ENCODE data around the gene CCNY.
A peak's percentile ranks its signal among the peaks of the same experiment; 100 is the strongest.
"Not testable (repeated sequence)": the region's sequence is repeated elsewhere in the genome, so short reads cannot be mapped to it uniquely, and the experiment has no call there.

CCNY gene

GRCh38 chr10:35387768-35388167 lies 51.5 kb downstream of the CCNY start:
- DNase-seq = no peak

DNA sequence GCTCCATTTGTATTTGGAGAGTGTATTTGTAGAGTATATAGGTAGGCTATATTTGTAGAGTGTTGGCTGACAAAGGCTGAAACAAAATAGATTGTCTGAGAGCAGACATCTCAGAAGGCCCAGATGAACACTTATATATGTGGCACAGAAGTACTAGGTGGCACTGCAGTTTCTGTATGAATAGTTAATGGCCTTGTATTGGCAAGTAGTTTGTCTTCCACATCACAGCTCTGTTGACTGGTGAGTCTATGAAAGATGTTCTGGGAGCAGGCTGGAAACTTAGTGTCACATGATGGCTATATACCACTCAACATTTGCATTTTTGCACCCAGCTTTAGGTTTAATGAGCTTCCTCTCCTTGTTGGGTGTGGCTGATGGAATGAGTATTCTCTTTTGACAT lies 51.9 kb downstream of the CCNY start:
- no peak for DNase-seq

- DNase-seq = peak; percentile 90
Observed at GRCh38 chr10:35388682-35389081, 52.4 kb downstream of the CCNY start.

GRCh38 chr10:35390161-35390840 lies 54.0 kb downstream of the CCNY start:
- no peak for DNase-seq

GRCh38 chr10:35390843-35391152 lies 54.5 kb downstream of the CCNY start:
- DNase-seq = no peak

GRCh38 chr10:35391153-35391953 lies 55.0 kb downstream of the CCNY start:
- DNase-seq = no peak

GRCh38 chr10:35391954-35392262 lies 55.6 kb downstream of the CCNY start:
- no peak for DNase-seq

DNA sequence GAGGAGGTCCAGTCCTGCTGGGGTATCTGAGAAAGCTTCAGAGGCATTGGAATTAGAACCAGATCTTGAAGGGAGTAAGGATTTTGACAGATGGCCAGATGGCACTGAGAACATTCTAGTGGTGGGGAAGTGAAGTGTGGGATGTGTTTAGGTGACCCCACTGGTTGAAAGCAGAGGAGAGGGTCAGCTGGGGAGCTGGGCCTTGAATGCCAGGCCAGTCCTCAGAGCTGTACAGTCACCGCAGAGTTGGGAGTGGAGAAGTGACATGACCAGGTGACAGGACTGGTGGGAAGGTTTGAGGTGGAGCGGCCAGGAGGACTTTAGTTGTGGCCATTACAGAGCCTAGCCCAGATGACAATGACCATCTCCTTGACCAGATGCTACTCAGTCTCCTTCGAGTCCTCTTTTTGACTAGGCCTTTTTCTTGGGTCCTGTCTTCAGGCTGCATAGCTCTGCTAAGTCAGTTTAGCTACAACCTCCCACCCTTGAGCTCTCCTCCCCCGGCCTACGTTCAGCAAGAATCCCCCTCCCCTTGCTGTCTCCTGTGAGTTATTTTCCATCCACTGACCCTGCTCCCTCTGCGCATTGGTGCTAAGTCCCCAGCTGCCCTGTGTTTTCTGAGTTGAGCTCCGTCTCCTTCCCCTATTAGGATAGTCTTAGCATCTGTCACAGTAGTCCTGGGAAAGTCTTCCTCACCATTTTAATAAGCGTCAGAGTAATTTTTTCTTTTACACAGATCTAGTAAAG lies 56.3 kb downstream of the CCNY start:
- DNase-seq = peak; percentile 86

DNA sequence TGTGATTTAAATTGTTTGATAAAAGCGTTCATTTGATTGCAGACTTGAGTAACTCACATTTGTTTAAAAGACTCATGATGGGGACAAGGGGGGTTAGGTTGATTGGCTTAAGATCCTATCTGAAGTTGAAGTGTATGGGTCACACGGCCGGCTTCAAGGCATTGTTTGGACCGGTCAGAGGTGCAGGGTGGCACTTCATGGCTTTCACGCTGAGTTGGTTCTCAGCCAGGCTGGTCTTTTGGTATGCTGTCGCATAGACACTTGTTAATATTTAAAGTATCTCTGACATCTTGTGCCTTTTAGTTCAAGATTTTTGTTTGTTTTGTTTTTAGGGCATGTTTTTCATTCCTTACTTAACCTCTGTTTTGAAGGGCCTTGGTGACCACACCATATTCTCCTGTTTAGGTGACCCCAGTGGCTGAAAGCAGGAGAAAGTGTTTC lies 58.1 kb downstream of the CCNY start:
- no peak for DNase-seq

DNA sequence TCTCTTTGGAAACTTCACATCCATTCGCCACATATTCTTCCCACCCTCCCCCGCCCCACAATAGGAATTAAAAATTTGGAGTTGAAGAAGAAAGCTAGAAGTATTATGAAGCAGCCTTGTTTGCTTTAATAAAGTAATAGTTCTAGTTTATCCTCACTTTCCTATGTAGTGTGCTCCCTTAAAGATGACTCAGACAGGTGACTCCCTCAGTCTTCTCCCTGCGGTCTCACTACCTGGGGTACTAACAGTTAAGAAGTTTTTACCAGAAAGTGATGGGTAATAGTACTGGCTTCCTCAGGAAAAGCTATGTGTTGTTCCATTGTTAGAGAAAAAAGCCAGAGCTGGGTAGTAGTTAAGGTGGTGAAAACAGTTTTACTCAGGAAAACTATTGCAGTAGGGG lies 58.6 kb downstream of the CCNY start:
- DNase-seq = no peak

DNA sequence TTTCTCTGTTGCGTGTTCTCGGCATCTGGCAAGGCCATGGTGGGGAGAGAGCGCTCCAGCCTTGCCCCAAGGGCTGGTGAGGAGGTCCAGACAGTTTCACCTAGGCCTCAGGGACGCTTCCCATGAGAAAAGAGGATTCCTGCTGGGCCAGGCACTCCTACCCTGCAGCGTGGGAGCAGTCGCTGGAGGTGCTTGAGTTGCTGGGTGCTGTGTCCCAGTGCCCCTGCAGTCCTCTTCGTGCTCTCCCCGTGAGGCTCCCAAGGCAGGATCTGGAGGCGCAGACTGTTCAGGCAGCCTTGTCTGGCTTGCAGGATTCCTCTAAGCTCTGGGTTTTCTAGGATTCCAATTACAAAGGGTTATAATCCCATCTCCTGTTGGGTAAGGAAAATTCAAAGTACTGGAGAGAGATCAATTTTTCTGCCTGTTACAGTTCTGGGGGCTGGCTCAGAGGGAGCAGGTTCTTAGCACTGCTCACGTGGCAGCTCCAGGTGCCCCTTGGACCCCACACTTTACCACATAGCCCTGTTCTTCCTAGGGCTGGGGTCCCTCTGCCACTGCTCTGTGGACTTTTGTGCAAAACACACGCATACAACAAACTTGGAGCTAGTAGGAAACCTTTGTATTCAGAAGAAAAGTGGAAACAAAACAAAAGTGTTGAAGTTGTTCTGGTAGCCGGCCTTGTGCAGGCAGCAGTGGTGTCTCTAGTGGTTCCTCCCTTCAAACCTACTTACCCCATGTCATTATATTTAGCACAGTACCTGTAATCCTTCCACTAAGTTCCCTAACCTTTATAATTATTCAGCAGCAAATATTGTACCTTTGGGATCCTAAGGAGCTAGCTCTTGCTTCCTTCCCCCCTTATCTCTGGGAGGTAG lies 60.5 kb downstream of the CCNY start:
- peak; percentile 31 for DNase-seq

GRCh38 chr10:35397953-35398352 lies 61.6 kb downstream of the CCNY start:
- DNase-seq = no peak

DNA sequence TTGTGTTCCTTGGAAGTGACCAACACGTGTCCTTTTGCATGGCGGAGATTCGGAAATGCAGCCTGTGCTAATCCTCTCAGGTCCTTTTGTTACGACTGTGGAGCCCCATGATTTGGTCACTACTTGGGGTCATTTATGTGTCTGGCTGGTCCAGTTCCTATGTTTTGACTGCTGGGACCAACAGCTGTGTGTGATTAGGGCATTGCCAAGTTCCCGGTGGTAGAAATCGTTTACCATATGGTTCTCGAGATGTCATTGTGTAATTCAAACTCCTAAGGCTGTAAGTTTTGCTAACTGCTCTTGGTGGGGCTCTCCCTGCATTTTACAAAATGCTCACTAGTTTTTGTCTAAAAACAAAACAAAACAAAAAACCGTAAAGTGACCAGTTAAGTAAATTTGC lies 62.0 kb downstream of the CCNY start:
- peak; percentile 17 for DNase-seq

- no peak for DNase-seq
Observed at GRCh38 chr10:35398908-35399307, 62.6 kb downstream of the CCNY start.

DNA sequence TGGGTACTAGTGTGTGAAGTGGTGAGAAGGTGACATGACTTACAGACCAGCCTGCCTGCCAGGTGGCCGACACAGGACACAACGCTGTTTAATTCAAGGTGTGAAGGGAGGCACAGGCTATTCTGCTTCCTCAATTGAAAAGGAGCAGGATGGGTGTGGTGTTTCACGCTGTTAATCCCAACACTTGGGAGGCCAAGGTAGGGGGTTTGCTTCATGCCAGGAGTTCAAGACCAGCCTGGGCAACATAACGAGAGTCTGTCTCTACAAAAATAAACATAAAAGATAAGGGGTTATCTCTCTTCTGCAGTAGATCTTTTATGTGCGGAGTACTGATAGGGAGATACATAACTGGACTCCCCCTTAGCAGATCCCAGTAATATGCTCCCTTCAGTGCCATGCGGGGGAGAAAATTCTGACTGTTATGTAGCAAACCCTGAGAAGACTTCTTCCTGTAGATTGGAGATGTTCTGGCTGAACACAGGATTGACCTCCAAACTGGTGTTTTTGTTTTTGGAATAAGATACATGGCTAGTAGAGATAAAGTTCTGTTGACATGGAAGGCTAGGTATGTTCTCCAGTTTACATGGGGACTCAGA lies 63.2 kb downstream of the CCNY start:
- no peak for DNase-seq

DNA sequence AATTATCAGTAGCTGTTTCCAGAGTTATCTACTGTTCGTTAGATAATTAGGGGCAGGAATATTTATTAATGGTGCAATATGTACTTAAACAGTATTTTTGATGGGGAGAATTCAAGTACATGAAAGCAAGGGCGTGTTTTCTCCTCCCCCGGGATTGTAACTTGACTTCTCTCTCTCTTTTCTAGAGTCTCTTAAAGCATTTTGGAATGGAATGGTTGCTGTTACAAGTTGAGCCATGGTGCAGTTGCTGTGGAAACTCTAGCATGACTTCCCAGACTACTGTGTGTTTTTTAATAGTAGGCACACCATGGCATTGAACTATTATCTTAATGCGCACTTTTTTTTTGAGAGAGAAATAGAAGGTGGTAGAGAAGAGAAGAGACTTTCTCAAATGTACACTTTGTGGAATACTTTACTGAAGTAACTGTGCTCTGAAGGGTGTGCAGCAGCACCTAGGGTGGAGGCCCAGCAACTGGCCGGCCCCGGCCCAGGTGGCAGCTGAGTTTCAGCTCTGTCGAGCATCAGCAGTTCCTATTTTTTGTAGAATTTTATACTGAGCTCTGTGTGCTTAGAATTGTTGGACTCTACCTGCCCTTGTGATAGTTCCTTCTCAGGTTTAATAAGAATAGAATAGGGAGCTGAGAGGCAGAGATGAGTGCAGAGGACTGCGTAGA lies 64.4 kb downstream of the CCNY start:
- DNase-seq = no peak

- DNase-seq = not testable (repeated sequence)
Observed at GRCh38 chr10:35403491-35403890, 67.2 kb downstream of the CCNY start.

DNA sequence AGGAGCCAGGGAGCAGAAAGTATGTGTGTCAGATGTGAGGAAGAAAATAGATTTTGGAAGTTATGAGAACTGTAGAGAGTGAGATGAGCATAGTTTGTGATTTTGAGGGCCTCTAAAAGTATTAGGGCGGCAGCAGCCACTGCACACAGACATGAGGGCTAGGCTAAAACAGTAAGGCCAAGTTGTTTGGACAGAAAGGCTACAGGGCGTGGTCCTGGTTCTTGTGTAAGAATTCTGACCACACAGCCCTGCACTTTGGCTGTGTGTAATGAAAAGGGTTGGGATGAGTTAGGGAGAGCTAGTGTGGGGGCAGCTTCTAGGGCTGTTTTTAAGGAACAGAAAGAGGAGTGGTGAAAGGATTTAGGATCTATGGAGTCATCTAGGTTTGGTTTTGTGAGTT lies 67.8 kb downstream of the CCNY start:
- not testable (repeated sequence) for DNase-seq

GRCh38 chr10:35406003-35406630 lies 69.8 kb downstream of the CCNY start:
- peak; percentile 16 for DNase-seq

DNA sequence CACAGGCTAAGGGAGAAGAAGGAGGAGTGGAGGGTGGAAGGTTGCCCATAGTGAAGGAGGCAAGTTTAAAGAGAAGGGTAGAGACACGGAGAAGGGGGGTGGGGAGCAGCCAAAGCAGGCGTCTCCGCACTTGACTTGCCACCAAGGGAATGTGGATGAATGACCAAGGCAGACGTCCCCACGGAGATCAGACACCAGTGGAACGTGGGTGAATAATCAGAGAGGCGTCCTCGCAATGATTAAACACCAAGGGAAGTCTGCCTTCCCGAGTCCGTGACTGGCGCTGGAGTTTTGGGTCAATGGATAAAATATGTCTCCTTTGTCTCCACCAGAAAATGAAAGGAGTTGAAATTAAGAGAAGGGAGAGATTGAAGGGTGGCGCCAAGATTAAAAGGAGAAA lies 71.4 kb downstream of the CCNY start:
- not testable (repeated sequence) for DNase-seq

- DNase-seq = peak; percentile 86
Observed at GRCh38 chr10:35409094-35409582, 72.8 kb downstream of the CCNY start.

All from NCI-H82 (cell line).